SH-SY5Y (cell line): ENCODE measurements around the gene ATP1A4.

Source experiments
- GATA2 ChIP-seq: IDR thresholded peaks from 2 replicates; pipeline ENCODE4 v1.6.1; 2011; ENCODE audit warnings: mild to moderate bottlenecking, low read depth, low read length
- GATA3 ChIP-seq: IDR thresholded peaks from 2 replicates; pipeline ENCODE4 v1.6.1; 2011; ENCODE audit warnings: low read depth, mild to moderate bottlenecking, low read length, moderate library complexity

Gene ATP1A4

DNA sequence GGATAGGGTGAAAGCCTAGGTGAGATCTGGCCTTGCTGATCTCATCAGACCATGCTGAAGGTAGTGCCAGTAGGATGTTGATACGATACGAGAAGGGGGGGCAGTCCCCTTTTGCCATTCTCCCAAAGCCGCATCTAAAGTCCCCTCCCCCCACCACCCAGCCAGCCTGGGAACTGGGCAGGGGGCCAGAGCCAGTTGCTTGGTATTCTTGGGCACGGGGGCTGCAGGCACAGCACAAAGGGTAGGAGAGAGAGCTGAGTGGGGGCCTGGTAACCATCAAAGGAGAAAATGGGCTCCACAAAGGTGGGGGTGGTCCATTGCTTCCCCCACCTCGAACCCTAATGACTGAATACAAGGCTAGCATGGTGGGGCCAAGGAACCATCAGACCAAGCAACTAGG is 59.2 kb downstream of the ATP1A4 start:
- TF ChIP-seq GATA3, result no peak
- no peak for TF ChIP-seq GATA2

DNA sequence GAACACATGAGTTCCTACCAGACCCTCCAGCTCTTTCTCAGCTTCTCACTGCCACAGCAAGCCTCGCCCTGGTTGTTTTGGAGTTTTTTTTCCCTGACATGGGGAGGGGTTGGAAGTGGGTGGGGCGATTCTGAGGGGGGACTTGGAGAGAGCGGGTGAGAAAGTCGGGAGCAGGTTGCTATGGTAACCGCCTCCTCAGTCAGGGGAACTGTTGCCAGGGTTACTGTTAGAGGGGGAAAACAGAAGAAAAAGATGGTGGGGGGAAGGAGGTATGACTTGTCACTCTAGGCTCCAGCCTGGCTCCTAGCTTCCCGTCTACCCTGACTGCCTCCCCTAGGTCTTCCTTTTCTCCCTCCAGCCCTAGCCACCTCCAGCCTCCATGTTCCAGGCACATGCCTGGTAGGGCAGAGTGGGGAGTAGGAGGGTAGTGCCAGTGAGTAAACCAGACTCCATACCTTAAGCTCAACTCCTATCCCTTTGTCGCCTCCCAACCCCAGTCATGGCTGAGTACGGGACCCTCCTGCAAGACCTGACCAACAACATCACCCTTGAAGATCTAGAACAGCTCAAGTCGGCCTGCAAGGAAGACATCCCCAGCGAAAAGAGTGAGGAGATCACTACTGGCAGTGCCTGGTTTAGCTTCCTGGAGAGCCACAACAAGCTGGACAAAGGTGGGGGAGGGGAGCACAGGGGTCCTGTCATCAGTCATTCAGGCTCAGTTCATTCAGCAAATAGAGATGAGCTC is 59.8 kb downstream of the ATP1A4 start:
- TF ChIP-seq GATA2 (no peak), GATA3 (no peak)

GRCh38 chr1:160214481-160215140 is 63.2 kb downstream of the ATP1A4 start:
- TF ChIP-seq GATA3 (no peak), GATA2 (no peak)

- TF ChIP-seq GATA3 (no peak), GATA2 (no peak)
These were observed 64.9 kb downstream of the ATP1A4 start for GRCh38 chr1:160216301-160216700.

DNA sequence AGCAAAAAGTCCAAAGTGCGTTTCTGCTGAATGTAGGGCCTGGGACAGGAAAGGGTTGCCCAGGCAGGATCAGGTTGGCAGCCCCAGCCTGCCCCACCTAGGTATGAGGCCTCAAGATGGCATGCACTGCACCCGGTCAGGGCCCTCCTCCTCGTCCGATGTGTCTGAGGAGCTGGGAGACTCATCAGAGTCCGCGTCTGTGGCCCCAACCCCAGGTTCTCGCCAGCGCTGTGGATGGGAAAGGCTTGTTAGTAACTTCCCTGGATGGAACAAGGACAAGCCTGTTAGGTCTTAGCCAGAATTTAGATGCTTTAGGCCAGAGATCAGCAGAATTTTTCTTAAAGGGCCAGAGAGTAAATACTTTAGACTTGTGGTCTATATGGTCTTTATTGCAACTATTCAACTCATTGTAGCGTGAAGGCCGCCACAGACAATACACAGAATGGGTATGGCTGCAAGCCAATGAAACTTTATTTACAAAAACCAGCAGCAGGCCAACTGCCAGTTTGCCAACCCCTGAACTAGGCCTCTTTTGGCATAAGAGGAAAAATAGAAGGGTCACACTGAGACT is 66.2 kb downstream of the ATP1A4 start:
- TF ChIP-seq GATA3 (no peak), GATA2 (no peak)

DNA sequence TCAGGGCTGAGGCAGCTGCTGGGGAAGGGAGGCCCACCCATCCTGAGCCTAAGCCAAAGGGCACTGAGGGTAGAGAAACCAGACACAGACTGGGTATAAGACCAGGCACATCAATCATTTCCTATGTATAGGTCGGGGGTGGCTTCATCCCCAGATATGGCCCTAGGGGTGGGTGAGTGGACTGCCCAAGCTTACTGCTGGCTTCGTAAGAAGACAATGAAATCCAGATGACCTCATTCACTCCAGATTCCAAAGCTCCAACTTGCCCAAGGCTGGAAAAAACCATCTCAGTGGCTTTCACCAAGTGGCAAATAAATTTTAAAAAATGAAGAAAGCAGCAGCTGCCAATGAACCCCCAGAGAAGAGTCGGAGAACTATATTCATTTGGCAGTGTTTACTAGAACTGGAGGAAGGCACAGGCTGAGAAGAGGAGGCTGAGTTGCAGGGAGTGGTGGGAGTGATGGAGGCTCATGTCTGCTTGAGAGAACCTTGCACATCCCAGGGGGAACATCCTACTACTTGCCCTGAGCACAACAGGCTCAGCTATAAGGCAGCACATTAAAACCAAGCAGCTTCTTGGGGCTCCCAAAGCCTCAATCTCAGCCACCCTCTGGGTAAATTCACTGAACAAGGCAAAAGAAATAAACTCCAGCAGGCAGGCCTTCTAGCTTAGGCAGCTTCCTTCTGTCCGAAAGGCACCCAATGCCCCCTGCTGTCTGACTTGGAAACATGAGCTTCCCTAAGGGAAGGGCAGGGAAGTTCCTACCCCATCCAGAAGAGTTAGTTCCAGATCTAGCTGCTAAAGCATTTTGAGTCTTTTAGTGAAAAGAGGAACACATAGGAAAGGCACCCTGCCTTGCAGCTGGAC is 67.9 kb downstream of the ATP1A4 start:
- TF ChIP-seq GATA3, result no peak
- no peak for TF ChIP-seq GATA2

GRCh38 chr1:160220301-160220700 is 68.9 kb downstream of the ATP1A4 start:
- TF ChIP-seq GATA3 (no peak), GATA2 (no peak)

- no peak for TF ChIP-seq GATA3
These were observed 69.7 kb downstream of the ATP1A4 start for GRCh38 chr1:160221089-160221488.

DNA sequence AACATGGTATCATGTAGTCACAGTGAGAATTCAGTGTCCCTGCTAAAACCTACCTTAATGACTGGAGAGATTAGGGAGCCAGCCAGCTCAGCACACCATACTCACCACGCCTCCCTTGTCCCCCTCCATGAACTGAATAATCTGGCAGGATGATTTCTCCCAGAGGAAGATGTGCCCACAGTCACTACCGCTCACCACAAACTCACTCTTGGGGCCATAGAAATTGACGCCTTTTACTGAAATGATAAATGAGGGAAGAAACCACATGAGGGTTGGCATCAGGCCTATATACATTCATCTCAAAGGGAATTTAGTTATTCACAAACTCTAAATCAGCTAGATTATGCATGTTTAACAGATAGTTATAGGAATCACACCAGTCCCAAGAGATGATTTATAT is 71.1 kb downstream of the ATP1A4 start:
- TF ChIP-seq GATA2, result no peak
- no peak for TF ChIP-seq GATA3

DNA sequence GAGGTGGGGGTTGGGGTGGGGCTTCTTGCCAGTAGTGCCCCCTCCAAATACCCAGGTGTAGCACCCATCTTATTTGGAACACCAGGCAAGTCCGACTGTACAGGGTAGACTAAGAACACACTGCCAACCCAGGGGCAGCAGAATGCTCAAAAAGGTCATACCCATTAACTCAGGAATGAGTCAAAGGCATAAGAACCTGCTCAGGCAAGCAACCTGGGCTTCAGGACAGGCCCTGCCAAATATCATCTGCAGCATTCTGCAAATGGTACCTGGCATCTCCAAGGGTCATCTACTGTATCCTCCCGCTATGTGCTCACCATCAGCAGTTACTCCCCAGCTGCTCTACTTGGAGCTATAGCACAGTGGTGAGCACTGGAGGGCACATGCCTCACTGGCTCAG is 73.2 kb downstream of the ATP1A4 start:
- TF ChIP-seq GATA2 (no peak), GATA3 (no peak)

GRCh38 chr1:160225345-160225744 is 73.9 kb downstream of the ATP1A4 start:
- TF ChIP-seq GATA2 (no peak), GATA3 (no peak)

GRCh38 chr1:160226623-160227022 is 75.2 kb downstream of the ATP1A4 start:
- TF ChIP-seq GATA2, result no peak
- no peak for TF ChIP-seq GATA3

- TF ChIP-seq GATA2 (no peak), GATA3 (no peak)
These were observed 75.6 kb downstream of the ATP1A4 start for GRCh38 chr1:160227034-160227433.

DNA sequence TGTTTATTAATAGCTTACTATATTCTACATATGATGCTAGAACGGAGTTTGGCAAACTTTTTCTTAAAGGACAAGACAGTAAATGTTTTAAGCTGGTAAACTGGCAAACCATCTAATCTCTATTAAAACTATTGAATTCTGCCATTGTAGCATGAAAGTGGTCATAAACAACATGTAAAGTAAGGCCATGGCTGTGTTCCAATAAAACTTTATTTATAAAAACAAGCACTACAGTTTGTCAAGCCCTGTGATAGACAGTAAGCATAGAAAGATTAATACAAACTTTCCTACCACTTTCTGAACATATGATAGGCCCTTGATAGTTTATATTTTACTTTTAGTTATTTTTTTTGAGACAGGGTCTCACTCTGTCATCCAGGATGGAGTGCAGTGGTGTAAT is 76.2 kb downstream of the ATP1A4 start:
- TF ChIP-seq GATA3 (no peak), GATA2 (no peak)
